Measurements from ENCODE around the gene IL3. TPM values are rescaled to one million over a fixed set of nuclear protein-coding genes. Genes with fewer than 3 reads are reported as not detected.

Gene IL3
- total RNA-seq = not detected in 2 replicates

GRCh38 chr5:132060501-132061161, at the start of gene IL3:
Gene IL3, plus strand, starts transcription at chr5:132060655. Its CDS starts 52 bp downstream, at chr5:132060707.

GRCh38 chr5:132011622-132012343, 48.7 kb upstream of the IL3 start, which contains the start of gene ACSL6:
Gene ACSL6, minus strand, starts transcription at chr5:132011658. Its CDS starts 105 bp downstream, at chr5:132011553.

GRCh38 chr5:132073231-132074013, 13.0 kb downstream of the IL3 start, which contains the start of gene CSF2:
Gene CSF2, plus strand, starts transcription at chr5:132073789. Its CDS starts 35 bp downstream, at chr5:132073824.

Other genes starting within 250 kb of the IL3 start
- not detected in 2 replicates for gene MEIKIN, start 115.0 kb upstream of the IL3 start, total RNA-seq
- under 0.01 and 0.17 TPM in 2 replicates for gene ACSL6, start 49.0 kb upstream of the IL3 start, total RNA-seq
- gene CSF2, start 13.1 kb downstream of the IL3 start, total RNA-seq = not detected in 2 replicates
- gene P4HA2, start 167.2 kb downstream of the IL3 start, total RNA-seq = 199 and 465 TPM in 2 replicates
- gene PDLIM4, start 197.0 kb downstream of the IL3 start, total RNA-seq = 49.3 and 72.6 TPM in 2 replicates
- gene SLC22A4, start 233.7 kb downstream of the IL3 start, total RNA-seq = 1.2 and 4.4 TPM in 2 replicates